Osteoblast (primary cell): ENCODE measurements around the gene DYNLT2B. TPM values are rescaled to one million over a fixed set of nuclear protein-coding genes. Genes with fewer than 3 reads are reported as not detected.
A peak's percentile ranks its signal among the peaks of the same experiment; 100 is the strongest.
"Not testable (repeated sequence)": the region's sequence is repeated elsewhere in the genome, so short reads cannot be mapped to it uniquely, and the experiment has no call there.

Experiments used
- DNase-seq: peaks from one replicate; pipeline ENCODE4 v3.0.0; 2011; ENCODE audit warnings: low spot score, mixed read lengths; ENCODE audit not compliant: insufficient read length; ENCODE audit errors: missing footprints
- H2AFZ ChIP-seq: 2 replicates; pipeline ENCODE4 v1.6.0; 2011; ENCODE audit warnings: mild to moderate bottlenecking, low read length
- H3K27ac ChIP-seq: 2 replicates; pipeline ENCODE4 v1.5.1; 2011; ENCODE audit warnings: mild to moderate bottlenecking, low read depth, low read length, moderate library complexity
- H3K27me3 ChIP-seq: 2 replicates; pipeline ENCODE4 v1.6.0; 2012; ENCODE audit warnings: mild to moderate bottlenecking, control low read depth, inconsistent platforms, low read length, moderate library complexity; ENCODE audit not compliant: insufficient read depth
- H3K36me3 ChIP-seq: 2 replicates; pipeline ENCODE4 v1.5.1; 2011; ENCODE audit warnings: mild to moderate bottlenecking, low read length, control low read depth, moderate library complexity; ENCODE audit not compliant: insufficient read depth
- H3K4me1 ChIP-seq: 2 replicates; pipeline ENCODE4 v1.5.1; 2011; ENCODE audit warnings: mild to moderate bottlenecking, low read length, control low read depth, moderate library complexity; ENCODE audit not compliant: insufficient read depth
- H3K4me2 ChIP-seq: 2 replicates; pipeline ENCODE4 v1.6.0; 2011; ENCODE audit warnings: mild to moderate bottlenecking, low read length; ENCODE audit not compliant: insufficient read depth
- H3K4me3 ChIP-seq: fragments of 200-600 bp; sonication (generic); 3 replicates; pipeline ENCODE4 v1.5.1; 2012; ENCODE audit warnings: mild to moderate bottlenecking, low read length, inconsistent platforms; ENCODE audit not compliant: insufficient read depth
- H3K79me2 ChIP-seq: 2 replicates; pipeline ENCODE4 v1.6.0; 2012; ENCODE audit warnings: mild to moderate bottlenecking, low read length, control low read depth, inconsistent platforms; ENCODE audit not compliant: insufficient read depth
- H3K9me3 ChIP-seq: 2 replicates; pipeline ENCODE4 v1.5.1; 2011; ENCODE audit warnings: low read depth, low read length, control low read depth
- H4K20me1 ChIP-seq: 2 replicates; pipeline ENCODE4 v1.6.0; 2012; ENCODE audit warnings: mild to moderate bottlenecking, low read length, control low read depth; ENCODE audit not compliant: insufficient read depth
- total RNA-seq: library from RNA; depleted of rRNA; stranded (reverse); fragments of >200 nt; gene quantifications from 2 replicates; pipeline ENCODE4 v1.2.3, GENCODE V29; 2012
- TF ChIP-seq, protein P1 (sequence below): IDR thresholded peaks from 2 replicates; pipeline ENCODE4 v1.5.1; 2011; ENCODE audit warnings: mild to moderate bottlenecking, low read depth, low read length, moderate library complexity; ENCODE audit errors: extremely low read depth

DYNLT2B gene
- 10.5 and 10.9 TPM in 2 replicates for total RNA-seq

DNA sequence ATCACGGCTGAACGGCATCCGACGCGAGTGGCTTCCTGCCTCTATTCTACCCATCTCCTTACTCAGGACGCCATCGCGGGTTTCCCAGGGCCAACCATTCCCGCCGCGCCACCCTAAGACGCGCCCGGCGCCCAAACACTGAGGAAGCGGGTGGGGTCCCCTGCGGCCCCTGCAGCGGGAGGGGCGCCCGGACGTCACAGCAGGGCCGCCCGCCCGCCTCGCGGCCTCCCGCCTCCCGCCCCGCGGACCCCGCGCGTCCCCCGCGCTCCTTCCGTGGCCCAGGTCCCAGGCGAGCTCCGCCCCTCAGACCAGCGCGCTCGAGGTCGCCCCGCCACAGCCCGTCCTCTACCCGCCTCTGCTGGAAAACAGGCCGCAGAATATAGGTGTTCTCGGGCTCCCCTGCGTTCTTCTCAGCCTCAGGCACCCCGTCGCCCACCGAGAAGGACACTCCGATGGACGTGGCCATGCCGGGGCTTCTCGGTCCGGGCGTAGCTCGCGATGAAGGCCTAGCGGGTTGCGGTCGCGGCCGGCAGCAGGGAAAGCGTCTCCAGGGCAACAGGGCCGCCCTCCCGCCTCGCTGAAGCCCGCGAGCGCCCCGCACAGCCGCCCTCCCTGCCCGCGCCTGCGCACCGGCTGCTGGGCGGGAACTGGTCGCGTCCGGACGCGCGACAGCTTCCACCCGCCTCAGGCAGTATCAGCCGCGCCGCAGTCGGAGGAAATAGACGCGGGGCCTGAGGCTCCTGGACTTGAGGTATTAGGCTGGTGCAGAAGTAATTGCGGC, at the start of gene DYNLT2B:
TSS of gene DYNLT2B (minus strand) at position 554 of the 781 bp plus-strand sequence. CDS start at position 466, 88 bp downstream.
- peak within 1 kb of the TSS; percentile 85 for H3K27ac ChIP-seq
- H4K20me1 ChIP-seq, result no peaks in the 10 kb centered on the region
- H3K4me1 ChIP-seq, result peaks cover 5% of the 10 kb centered on the region
- no peaks in the 10 kb centered on the region for H3K36me3 ChIP-seq
- H3K4me3 ChIP-seq, result peak within 1 kb of the TSS; percentile 98
- H2AFZ ChIP-seq, result peak within 1 kb of the TSS; percentile 100
- H3K79me2 ChIP-seq, result peaks cover 3% of the 10 kb centered on the region
- H3K27me3 ChIP-seq, result no peaks in the 10 kb centered on the region
- TF ChIP-seq, protein P1, sequence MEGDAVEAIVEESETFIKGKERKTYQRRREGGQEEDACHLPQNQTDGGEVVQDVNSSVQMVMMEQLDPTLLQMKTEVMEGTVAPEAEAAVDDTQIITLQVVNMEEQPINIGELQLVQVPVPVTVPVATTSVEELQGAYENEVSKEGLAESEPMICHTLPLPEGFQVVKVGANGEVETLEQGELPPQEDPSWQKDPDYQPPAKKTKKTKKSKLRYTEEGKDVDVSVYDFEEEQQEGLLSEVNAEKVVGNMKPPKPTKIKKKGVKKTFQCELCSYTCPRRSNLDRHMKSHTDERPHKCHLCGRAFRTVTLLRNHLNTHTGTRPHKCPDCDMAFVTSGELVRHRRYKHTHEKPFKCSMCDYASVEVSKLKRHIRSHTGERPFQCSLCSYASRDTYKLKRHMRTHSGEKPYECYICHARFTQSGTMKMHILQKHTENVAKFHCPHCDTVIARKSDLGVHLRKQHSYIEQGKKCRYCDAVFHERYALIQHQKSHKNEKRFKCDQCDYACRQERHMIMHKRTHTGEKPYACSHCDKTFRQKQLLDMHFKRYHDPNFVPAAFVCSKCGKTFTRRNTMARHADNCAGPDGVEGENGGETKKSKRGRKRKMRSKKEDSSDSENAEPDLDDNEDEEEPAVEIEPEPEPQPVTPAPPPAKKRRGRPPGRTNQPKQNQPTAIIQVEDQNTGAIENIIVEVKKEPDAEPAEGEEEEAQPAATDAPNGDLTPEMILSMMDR, result no peak
- peak; percentile 100 for DNase-seq
- H3K4me2 ChIP-seq, result peak within 1 kb of the TSS; percentile 85
- H3K9me3 ChIP-seq, result no peaks in the 10 kb centered on the region

DNA sequence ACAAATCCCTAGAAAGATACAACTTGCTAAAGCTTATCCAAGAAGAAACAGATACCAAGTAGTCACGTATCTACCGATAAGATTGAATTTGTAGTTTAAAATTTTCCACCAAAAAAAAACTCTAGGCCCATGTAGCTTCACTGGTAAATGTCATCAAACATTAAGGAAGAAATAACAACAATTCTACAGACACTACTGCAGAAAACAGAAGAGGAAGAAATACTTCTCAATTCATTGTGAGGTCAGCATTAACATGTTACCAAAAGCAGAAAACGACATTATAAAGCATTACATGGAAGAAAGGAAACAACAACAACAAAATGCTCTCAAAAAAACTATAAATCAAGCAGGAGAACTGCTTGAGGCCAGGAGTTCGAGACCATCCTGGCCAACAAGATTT, 47.7 kb upstream of the DYNLT2B start:
- Histone ChIP-seq H3K4me2 (no peak overlapping the region), H3K36me3 (peaks cover 31% of the 10 kb centered on the region), H4K20me1 (no peaks in the 10 kb centered on the region), H3K4me1 (no peaks in the 10 kb centered on the region), H3K9me3 (no peaks in the 10 kb centered on the region), H2AFZ (no peak overlapping the region), H3K4me3 (no peak overlapping the region), H3K79me2 (peaks cover 3% of the 10 kb centered on the region), H3K27ac (peak overlapping the region; percentile 19), H3K27me3 (no peaks in the 10 kb centered on the region)
- no peak for DNase-seq
- TF ChIP-seq, protein P1, result no peak

DNA sequence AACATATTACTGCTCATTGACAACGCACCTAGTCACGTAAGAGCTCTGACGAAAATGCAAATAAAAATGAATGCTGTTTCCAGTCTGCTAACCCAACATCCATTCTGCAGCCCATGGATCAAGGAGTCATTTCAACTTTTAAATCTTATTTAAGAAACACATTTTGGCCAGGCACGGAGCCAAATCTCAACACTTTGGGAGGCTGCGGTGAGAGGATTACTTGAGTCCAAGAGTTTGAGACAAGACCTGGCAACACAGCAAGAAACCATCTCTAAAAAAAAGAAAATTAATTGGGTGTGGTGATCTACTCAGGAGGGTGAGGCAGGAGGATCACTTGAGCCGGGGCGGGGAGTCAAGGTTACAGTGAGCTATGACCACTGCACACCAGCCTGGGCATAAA, 42.5 kb upstream of the DYNLT2B start:
- no peak overlapping the region for H3K4me3 ChIP-seq
- no peak for DNase-seq
- H2AFZ ChIP-seq, result no peak overlapping the region
- H4K20me1 ChIP-seq, result no peaks in the 10 kb centered on the region
- no peaks in the 10 kb centered on the region for H3K27me3 ChIP-seq
- TF ChIP-seq, protein P1, result no peak
- no peaks in the 10 kb centered on the region for H3K9me3 ChIP-seq
- H3K36me3 ChIP-seq, result peaks cover 36% of the 10 kb centered on the region
- no peak overlapping the region for H3K27ac ChIP-seq
- no peaks in the 10 kb centered on the region for H3K4me1 ChIP-seq
- H3K79me2 ChIP-seq, result no peaks in the 10 kb centered on the region
- H3K4me2 ChIP-seq, result no peak overlapping the region

DNA sequence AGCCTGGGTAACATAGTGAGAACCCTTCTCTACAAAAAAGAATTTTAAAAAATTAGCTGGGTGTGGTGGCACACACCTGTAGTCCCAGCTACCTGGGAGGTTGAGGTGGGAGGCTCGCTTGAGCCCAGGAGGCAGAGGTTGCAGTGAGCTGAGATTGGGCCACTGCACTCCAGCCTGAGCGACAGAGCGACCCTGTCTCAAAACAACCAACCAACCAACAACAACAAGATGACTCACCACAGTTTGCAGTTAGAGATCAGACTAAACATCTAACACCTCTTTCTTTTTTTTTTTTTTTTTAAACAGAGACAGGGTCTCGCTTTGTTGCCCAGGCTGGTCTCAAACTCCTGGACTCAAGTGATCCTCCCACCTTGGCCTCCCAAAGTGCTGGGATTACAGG, 40.5 kb upstream of the DYNLT2B start:
- H3K36me3 ChIP-seq, result peaks cover 50% of the 10 kb centered on the region

More for the DNA sequence above, 40.5 kb upstream of the DYNLT2B start:
- H3K4me1 ChIP-seq, H4K20me1 ChIP-seq, H3K9me3 ChIP-seq, H3K79me2 ChIP-seq, H2AFZ ChIP-seq, DNase-seq, H3K27ac ChIP-seq, H3K4me3 ChIP-seq, H3K4me2 ChIP-seq, H3K27me3 ChIP-seq: not testable (repeated sequence)
